ENCODE data around the gene ZNF385B. TPM values are rescaled to one million over a fixed set of nuclear protein-coding genes. Genes with fewer than 3 reads are reported as not detected.

ZNF385B gene
- total RNA-seq, 1 experiment from 2014 or later: 2.2 TPM

- no peak for DNase-seq (ENCODE audit: low spot score)
- CTCF ChIA-PET: no interaction called here
- ATAC-seq: no peak
- Mint-ChIP-seq H3K4me1 (peaks cover 53% of the 10 kb centered on the region), H3K4me3 (no peak overlapping the region), H3K27ac (no peak overlapping the region), H3K36me3 (no peaks in the 10 kb centered on the region), H3K9me3 (no peaks in the 10 kb centered on the region), H3K27me3 (ENCODE audit: low read depth) (no peaks in the 10 kb centered on the region)
- POLR2A ChIA-PET: no interaction called here
- TF ChIP-seq CREB1 (CRISPR knock-in tag; IDR thresholded peaks at IDR 0.05): no peak
- TF ChIP-seq CREM (CRISPR knock-in tag; IDR thresholded peaks at IDR 0.05): no peak
- TF ChIP-seq SP1 (CRISPR knock-in tag; conservative IDR thresholded peaks at IDR 0.05): no peak
- TF ChIP-seq, protein P1, sequence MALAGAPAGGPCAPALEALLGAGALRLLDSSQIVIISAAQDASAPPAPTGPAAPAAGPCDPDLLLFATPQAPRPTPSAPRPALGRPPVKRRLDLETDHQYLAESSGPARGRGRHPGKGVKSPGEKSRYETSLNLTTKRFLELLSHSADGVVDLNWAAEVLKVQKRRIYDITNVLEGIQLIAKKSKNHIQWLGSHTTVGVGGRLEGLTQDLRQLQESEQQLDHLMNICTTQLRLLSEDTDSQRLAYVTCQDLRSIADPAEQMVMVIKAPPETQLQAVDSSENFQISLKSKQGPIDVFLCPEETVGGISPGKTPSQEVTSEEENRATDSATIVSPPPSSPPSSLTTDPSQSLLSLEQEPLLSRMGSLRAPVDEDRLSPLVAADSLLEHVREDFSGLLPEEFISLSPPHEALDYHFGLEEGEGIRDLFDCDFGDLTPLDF (CRISPR knock-in tag; IDR thresholded peaks at IDR 0.05): no peak
- TF ChIP-seq, protein P2, sequence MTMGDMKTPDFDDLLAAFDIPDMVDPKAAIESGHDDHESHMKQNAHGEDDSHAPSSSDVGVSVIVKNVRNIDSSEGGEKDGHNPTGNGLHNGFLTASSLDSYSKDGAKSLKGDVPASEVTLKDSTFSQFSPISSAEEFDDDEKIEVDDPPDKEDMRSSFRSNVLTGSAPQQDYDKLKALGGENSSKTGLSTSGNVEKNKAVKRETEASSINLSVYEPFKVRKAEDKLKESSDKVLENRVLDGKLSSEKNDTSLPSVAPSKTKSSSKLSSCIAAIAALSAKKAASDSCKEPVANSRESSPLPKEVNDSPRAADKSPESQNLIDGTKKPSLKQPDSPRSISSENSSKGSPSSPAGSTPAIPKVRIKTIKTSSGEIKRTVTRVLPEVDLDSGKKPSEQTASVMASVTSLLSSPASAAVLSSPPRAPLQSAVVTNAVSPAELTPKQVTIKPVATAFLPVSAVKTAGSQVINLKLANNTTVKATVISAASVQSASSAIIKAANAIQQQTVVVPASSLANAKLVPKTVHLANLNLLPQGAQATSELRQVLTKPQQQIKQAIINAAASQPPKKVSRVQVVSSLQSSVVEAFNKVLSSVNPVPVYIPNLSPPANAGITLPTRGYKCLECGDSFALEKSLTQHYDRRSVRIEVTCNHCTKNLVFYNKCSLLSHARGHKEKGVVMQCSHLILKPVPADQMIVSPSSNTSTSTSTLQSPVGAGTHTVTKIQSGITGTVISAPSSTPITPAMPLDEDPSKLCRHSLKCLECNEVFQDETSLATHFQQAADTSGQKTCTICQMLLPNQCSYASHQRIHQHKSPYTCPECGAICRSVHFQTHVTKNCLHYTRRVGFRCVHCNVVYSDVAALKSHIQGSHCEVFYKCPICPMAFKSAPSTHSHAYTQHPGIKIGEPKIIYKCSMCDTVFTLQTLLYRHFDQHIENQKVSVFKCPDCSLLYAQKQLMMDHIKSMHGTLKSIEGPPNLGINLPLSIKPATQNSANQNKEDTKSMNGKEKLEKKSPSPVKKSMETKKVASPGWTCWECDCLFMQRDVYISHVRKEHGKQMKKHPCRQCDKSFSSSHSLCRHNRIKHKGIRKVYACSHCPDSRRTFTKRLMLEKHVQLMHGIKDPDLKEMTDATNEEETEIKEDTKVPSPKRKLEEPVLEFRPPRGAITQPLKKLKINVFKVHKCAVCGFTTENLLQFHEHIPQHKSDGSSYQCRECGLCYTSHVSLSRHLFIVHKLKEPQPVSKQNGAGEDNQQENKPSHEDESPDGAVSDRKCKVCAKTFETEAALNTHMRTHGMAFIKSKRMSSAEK (CRISPR knock-in tag; IDR thresholded peaks at IDR 0.05; ENCODE audit: borderline replicate concordance): no peak
- no peak for TF ChIP-seq ZBTB21 (CRISPR knock-in tag; IDR thresholded peaks at IDR 0.05; ENCODE audit: borderline replicate concordance)
- no peak for TF ChIP-seq NR3C1 (CRISPR knock-in tag; conservative IDR thresholded peaks at IDR 0.05; ENCODE audit: low read depth)
- no peak for TF ChIP-seq ATF6 (CRISPR knock-in tag; IDR thresholded peaks at IDR 0.05)
- TF ChIP-seq, protein P3, sequence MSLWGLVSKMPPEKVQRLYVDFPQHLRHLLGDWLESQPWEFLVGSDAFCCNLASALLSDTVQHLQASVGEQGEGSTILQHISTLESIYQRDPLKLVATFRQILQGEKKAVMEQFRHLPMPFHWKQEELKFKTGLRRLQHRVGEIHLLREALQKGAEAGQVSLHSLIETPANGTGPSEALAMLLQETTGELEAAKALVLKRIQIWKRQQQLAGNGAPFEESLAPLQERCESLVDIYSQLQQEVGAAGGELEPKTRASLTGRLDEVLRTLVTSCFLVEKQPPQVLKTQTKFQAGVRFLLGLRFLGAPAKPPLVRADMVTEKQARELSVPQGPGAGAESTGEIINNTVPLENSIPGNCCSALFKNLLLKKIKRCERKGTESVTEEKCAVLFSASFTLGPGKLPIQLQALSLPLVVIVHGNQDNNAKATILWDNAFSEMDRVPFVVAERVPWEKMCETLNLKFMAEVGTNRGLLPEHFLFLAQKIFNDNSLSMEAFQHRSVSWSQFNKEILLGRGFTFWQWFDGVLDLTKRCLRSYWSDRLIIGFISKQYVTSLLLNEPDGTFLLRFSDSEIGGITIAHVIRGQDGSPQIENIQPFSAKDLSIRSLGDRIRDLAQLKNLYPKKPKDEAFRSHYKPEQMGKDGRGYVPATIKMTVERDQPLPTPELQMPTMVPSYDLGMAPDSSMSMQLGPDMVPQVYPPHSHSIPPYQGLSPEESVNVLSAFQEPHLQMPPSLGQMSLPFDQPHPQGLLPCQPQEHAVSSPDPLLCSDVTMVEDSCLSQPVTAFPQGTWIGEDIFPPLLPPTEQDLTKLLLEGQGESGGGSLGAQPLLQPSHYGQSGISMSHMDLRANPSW (CRISPR knock-in tag; conservative IDR thresholded peaks at IDR 0.05; ENCODE audit: low read depth): no peak
- TF ChIP-seq ZNF232 (CRISPR knock-in tag; IDR thresholded peaks at IDR 0.05): no peak
- no peak for TF ChIP-seq CDX4 (CRISPR knock-in tag; IDR thresholded peaks at IDR 0.05; ENCODE audit: borderline replicate concordance)
- TF ChIP-seq, protein P4, sequence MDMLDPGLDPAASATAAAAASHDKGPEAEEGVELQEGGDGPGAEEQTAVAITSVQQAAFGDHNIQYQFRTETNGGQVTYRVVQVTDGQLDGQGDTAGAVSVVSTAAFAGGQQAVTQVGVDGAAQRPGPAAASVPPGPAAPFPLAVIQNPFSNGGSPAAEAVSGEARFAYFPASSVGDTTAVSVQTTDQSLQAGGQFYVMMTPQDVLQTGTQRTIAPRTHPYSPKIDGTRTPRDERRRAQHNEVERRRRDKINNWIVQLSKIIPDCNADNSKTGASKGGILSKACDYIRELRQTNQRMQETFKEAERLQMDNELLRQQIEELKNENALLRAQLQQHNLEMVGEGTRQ (CRISPR knock-in tag; IDR thresholded peaks at IDR 0.05): no peak
- no peak for TF ChIP-seq ZSCAN18 (CRISPR knock-in tag; IDR thresholded peaks at IDR 0.05)
- TF ChIP-seq ZNF138 (CRISPR knock-in tag; conservative IDR thresholded peaks at IDR 0.05): no peak
- TF ChIP-seq JAZF1 (CRISPR knock-in tag; IDR thresholded peaks at IDR 0.05): no peak
- TF ChIP-seq GABPB1 (CRISPR knock-in tag; IDR thresholded peaks at IDR 0.05): no peak
- TF ChIP-seq ESRRA (CRISPR knock-in tag; IDR thresholded peaks at IDR 0.05; ENCODE audit: borderline replicate concordance): no peak
- TF ChIP-seq, protein P5, sequence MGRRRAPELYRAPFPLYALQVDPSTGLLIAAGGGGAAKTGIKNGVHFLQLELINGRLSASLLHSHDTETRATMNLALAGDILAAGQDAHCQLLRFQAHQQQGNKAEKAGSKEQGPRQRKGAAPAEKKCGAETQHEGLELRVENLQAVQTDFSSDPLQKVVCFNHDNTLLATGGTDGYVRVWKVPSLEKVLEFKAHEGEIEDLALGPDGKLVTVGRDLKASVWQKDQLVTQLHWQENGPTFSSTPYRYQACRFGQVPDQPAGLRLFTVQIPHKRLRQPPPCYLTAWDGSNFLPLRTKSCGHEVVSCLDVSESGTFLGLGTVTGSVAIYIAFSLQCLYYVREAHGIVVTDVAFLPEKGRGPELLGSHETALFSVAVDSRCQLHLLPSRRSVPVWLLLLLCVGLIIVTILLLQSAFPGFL (CRISPR knock-in tag; IDR thresholded peaks at IDR 0.05; ENCODE audit: borderline replicate concordance): no peak
- no peak for TF ChIP-seq OVOL2 (CRISPR knock-in tag; IDR thresholded peaks at IDR 0.05; ENCODE audit: borderline replicate concordance)
Measured at GRCh38 chr2:179438654-179439053, 422.8 kb downstream of the ZNF385B start.
